ENCODE results near the gene EEF1G.
"Not testable (repeated sequence)": the region's sequence is repeated elsewhere in the genome, so short reads cannot be mapped to it uniquely, and the experiment has no call there.

EEF1G gene

GRCh38 chr11:62556875-62557631, 16.6 kb downstream of the EEF1G start:
- no peaks in the 10 kb centered on the region for H3K9me3 Mint-ChIP-seq (ENCODE audit: low read depth)
- H3K4me1 Mint-ChIP-seq (ENCODE audit: low read depth) = peaks cover 88% of the 10 kb centered on the region
- H3K4me3 Mint-ChIP-seq = peak overlapping the region; percentile 76
- H3K27me3 Mint-ChIP-seq = no peaks in the 10 kb centered on the region
- peaks cover 3% of the 10 kb centered on the region for H3K36me3 Mint-ChIP-seq
- peak overlapping the region; percentile 92 for H3K27ac Mint-ChIP-seq

GRCh38 chr11:62556108-62556874, 17.4 kb downstream of the EEF1G start:
- peak overlapping the region; percentile 92 for H3K27ac Mint-ChIP-seq
- no peaks in the 10 kb centered on the region for H3K27me3 Mint-ChIP-seq
- peak overlapping the region; percentile 76 for H3K4me3 Mint-ChIP-seq
- H3K4me1 Mint-ChIP-seq (ENCODE audit: low read depth) = peaks cover 92% of the 10 kb centered on the region
- no peaks in the 10 kb centered on the region for H3K9me3 Mint-ChIP-seq (ENCODE audit: low read depth)
- peaks cover 3% of the 10 kb centered on the region for H3K36me3 Mint-ChIP-seq

GRCh38 chr11:62555464-62556107, 18.1 kb downstream of the EEF1G start:
- peaks cover 3% of the 10 kb centered on the region for H3K36me3 Mint-ChIP-seq
- H3K4me3 Mint-ChIP-seq = peak overlapping the region; percentile 76
- H3K27me3 Mint-ChIP-seq = no peaks in the 10 kb centered on the region
- peak overlapping the region; percentile 92 for H3K27ac Mint-ChIP-seq
- no peaks in the 10 kb centered on the region for H3K9me3 Mint-ChIP-seq (ENCODE audit: low read depth)
- peaks cover 93% of the 10 kb centered on the region for H3K4me1 Mint-ChIP-seq (ENCODE audit: low read depth)

GRCh38 chr11:62554387-62555167, 19.1 kb downstream of the EEF1G start:
- Mint-ChIP-seq H3K9me3 (ENCODE audit: low read depth) (no peaks in the 10 kb centered on the region), H3K4me3 (peak overlapping the region; percentile 35), H3K27me3 (no peaks in the 10 kb centered on the region), H3K4me1 (ENCODE audit: low read depth) (peaks cover 92% of the 10 kb centered on the region), H3K27ac (peak overlapping the region; percentile 92), H3K36me3 (peaks cover 3% of the 10 kb centered on the region)

- no peaks in the 10 kb centered on the region for H3K9me3 Mint-ChIP-seq (ENCODE audit: low read depth)
- H3K27me3 Mint-ChIP-seq = no peaks in the 10 kb centered on the region
- peak overlapping the region; percentile 59 for H3K4me3 Mint-ChIP-seq
- peak overlapping the region; percentile 92 for H3K27ac Mint-ChIP-seq
- H3K4me1 Mint-ChIP-seq (ENCODE audit: low read depth) = peaks cover 86% of the 10 kb centered on the region
- H3K36me3 Mint-ChIP-seq = peaks cover 3% of the 10 kb centered on the region
Observed at GRCh38 chr11:62553839-62554361, 19.8 kb downstream of the EEF1G start.

GRCh38 chr11:62553080-62553838, 20.4 kb downstream of the EEF1G start:
- Mint-ChIP-seq H3K27me3 (no peaks in the 10 kb centered on the region), H3K4me1 (ENCODE audit: low read depth) (peaks cover 83% of the 10 kb centered on the region), H3K27ac (peak overlapping the region; percentile 91)

GRCh38 chr11:62552485-62553079, 21.1 kb downstream of the EEF1G start:
- H3K4me3 Mint-ChIP-seq = peak overlapping the region; percentile 74
- H3K27me3 Mint-ChIP-seq = no peaks in the 10 kb centered on the region
- no peaks in the 10 kb centered on the region for H3K9me3 Mint-ChIP-seq (ENCODE audit: low read depth)
- peaks cover 3% of the 10 kb centered on the region for H3K36me3 Mint-ChIP-seq
- H3K4me1 Mint-ChIP-seq (ENCODE audit: low read depth) = peaks cover 83% of the 10 kb centered on the region
- H3K27ac Mint-ChIP-seq = peak overlapping the region; percentile 91

More at GRCh38 chr11:62553080-62553838, 20.4 kb downstream of the EEF1G start:
- H3K36me3 Mint-ChIP-seq = peaks cover 3% of the 10 kb centered on the region
- no peaks in the 10 kb centered on the region for H3K9me3 Mint-ChIP-seq (ENCODE audit: low read depth)
- H3K4me3 Mint-ChIP-seq = peak overlapping the region; percentile 74

GRCh38 chr11:62550478-62550877, 23.2 kb downstream of the EEF1G start:
- not testable (repeated sequence) for H3K27ac Mint-ChIP-seq; H3K36me3 Mint-ChIP-seq; H3K4me3 Mint-ChIP-seq; H3K9me3 Mint-ChIP-seq (ENCODE audit: low read depth); H3K27me3 Mint-ChIP-seq
- peaks cover 70% of the 10 kb centered on the region for H3K4me1 Mint-ChIP-seq (ENCODE audit: low read depth)

GRCh38 chr11:62548545-62549335, 25.0 kb downstream of the EEF1G start:
- Mint-ChIP-seq H3K4me3 (no peak overlapping the region), H3K36me3 (no peaks in the 10 kb centered on the region), H3K27ac (no peak overlapping the region), H3K27me3 (no peaks in the 10 kb centered on the region), H3K4me1 (ENCODE audit: low read depth) (peaks cover 70% of the 10 kb centered on the region), H3K9me3 (ENCODE audit: low read depth) (no peaks in the 10 kb centered on the region)

- Mint-ChIP-seq H3K36me3 (no peaks in the 10 kb centered on the region), H3K9me3 (ENCODE audit: low read depth) (no peaks in the 10 kb centered on the region), H3K27ac (peak overlapping the region; percentile 28), H3K27me3 (no peaks in the 10 kb centered on the region), H3K4me3 (peak overlapping the region; percentile 80), H3K4me1 (ENCODE audit: low read depth) (peaks cover 70% of the 10 kb centered on the region)
Observed at GRCh38 chr11:62547691-62548281, 25.9 kb downstream of the EEF1G start.

- no peak overlapping the region for H3K27ac Mint-ChIP-seq
- peaks cover 70% of the 10 kb centered on the region for H3K4me1 Mint-ChIP-seq (ENCODE audit: low read depth)
- no peaks in the 10 kb centered on the region for H3K36me3 Mint-ChIP-seq
- peak overlapping the region; percentile 80 for H3K4me3 Mint-ChIP-seq
- no peaks in the 10 kb centered on the region for H3K9me3 Mint-ChIP-seq (ENCODE audit: low read depth)
- H3K27me3 Mint-ChIP-seq = no peaks in the 10 kb centered on the region
Observed at GRCh38 chr11:62546929-62547625, 26.6 kb downstream of the EEF1G start.

GRCh38 chr11:62546244-62546928, 27.3 kb downstream of the EEF1G start, which contains the start of gene AHNAK:
AHNAK (minus strand) TSS chr11:62546806; CDS start chr11:62536098, 10,708 bp downstream.
- Mint-ChIP-seq H3K27me3 (no peaks in the 10 kb centered on the region), H3K4me3 (peak within 1 kb of the TSS; percentile 91), H3K27ac (peak within 1 kb of the TSS; percentile 28), H3K9me3 (ENCODE audit: low read depth) (no peaks in the 10 kb centered on the region), H3K4me1 (ENCODE audit: low read depth) (peaks cover 70% of the 10 kb centered on the region), H3K36me3 (no peaks in the 10 kb centered on the region)

Data from activated naive CD8-positive, alpha-beta T cell (primary cell).